ENCODE data around the gene PSMD11.

Gene PSMD11

GRCh38 chr17:32504166-32504990 is 60.1 kb downstream of the PSMD11 start (continued):
- no peak for TF ChIP-seq AEBP2 (tag by site-specific recombination; IDR thresholded peaks at IDR 0.05; ENCODE audit: borderline replicate concordance)

GRCh38 chr17:32508926-32509325 is 64.6 kb downstream of the PSMD11 start:
- POLR2A ChIA-PET: interaction anchor here (1.4 kb wide), 1 partner anchor 64 kb away, joined by 4 read pairs; the partner anchor contains the start of gene PSMD11

More at GRCh38 chr17:32508926-32509325, 64.6 kb downstream of the PSMD11 start:
- CTCF ChIA-PET: interaction anchor here (0.5 to 1.4 kb wide), 3 partner anchors 25 to 658 kb away, joined by 3 to 4 read pairs (median 4); no protein-coding TSS in a partner anchor
- Histone ChIP-seq H3K9me3 (ENCODE audit: control insufficient read depth, insufficient read depth, low read depth, low read length) (no peaks in the 10 kb centered on the region), H3K36me3 (ENCODE audit: control insufficient read depth in 2 of 2, insufficient read depth in 1 of 2, low read length in 2 of 2) (no peaks in the 10 kb centered on the region), H3K4me3 (ENCODE audit: low read depth, low read length) (no peak overlapping the region), H3K27ac (ENCODE audit: extremely low read depth, low read depth, low read length) (no peak overlapping the region), H3K4me1 (ENCODE audit: control insufficient read depth, insufficient read depth, low read length) (no peaks in the 10 kb centered on the region)
- TF ChIP-seq REST (tag by site-specific recombination; IDR thresholded peaks at IDR 0.05) (no peak), ZFHX2 (tag by site-specific recombination; conservative IDR thresholded peaks at IDR 0.05) (no peak), ZNF23 (tag by site-specific recombination; IDR thresholded peaks at IDR 0.05; ENCODE audit: borderline replicate concordance) (no peak), ZNF239 (tag by site-specific recombination; IDR thresholded peaks at IDR 0.05) (no peak), ZFP3 (tag by site-specific recombination; IDR thresholded peaks at IDR 0.05; ENCODE audit: low read depth) (no peak), CTCF (tag by site-specific recombination; IDR thresholded peaks at IDR 0.05) (no peak), PRDM6 (tag by site-specific recombination; IDR thresholded peaks at IDR 0.05) (no peak), KLF17 (tag by site-specific recombination; IDR thresholded peaks at IDR 0.05) (no peak), ZNF585B (tag by site-specific recombination; IDR thresholded peaks at IDR 0.05) (no peak), ZNF571 (tag by site-specific recombination; IDR thresholded peaks at IDR 0.05) (no peak), SP3 (tag by site-specific recombination; IDR thresholded peaks at IDR 0.05) (no peak), WT1 (tag by site-specific recombination; IDR thresholded peaks at IDR 0.05) (no peak), ZNF280C (tag by site-specific recombination; IDR thresholded peaks at IDR 0.05) (no peak)
